HL-60 (cell line): ENCODE results near the gene SPRR2D.

Source experiments
- DNase-seq, 2 experiments: peaks; one replicate each; pipeline ENCODE4 v3.0.0-alpha.2; 2010 to 2020; ENCODE audit warnings: low read depth in 1 of 2, low spot score in 1 of 2
- H3K27ac ChIP-seq: fragments of 250-450 bp; sonication (Bioruptor Pico); replicated peaks from 2 replicates; pipeline ENCODE4 v1.5.1; 2020; ENCODE audit warnings: mild to moderate bottlenecking, moderate library complexity
- H3K27me3 ChIP-seq: fragments of 250-450 bp; sonication (Bioruptor Pico); 2 replicates; pipeline ENCODE4 v1.5.1; 2021; ENCODE audit warnings: mild to moderate bottlenecking, moderate library complexity; ENCODE audit not compliant: insufficient read depth, poor library complexity, severe bottlenecking
- H3K4me3 ChIP-seq: replicated peaks from 2 replicates; pipeline ENCODE4 v1.5.1; 2011; ENCODE audit warnings: mild to moderate bottlenecking, control low read depth, low read length; ENCODE audit not compliant: insufficient read depth
- GABPA ChIP-seq: IDR thresholded peaks from 2 replicates; pipeline ENCODE4 v1.6.1; 2012; ENCODE audit warnings: low read depth
- POLR2AphosphoS5 ChIP-seq: IDR thresholded peaks from 2 replicates; pipeline ENCODE4 v1.6.1; 2012; ENCODE audit warnings: low read depth
- SPI1 ChIP-seq: IDR thresholded peaks from 2 replicates; pipeline ENCODE4 v1.6.1; 2012; ENCODE audit warnings: low read depth, mild to moderate bottlenecking, borderline replicate concordance
- long read RNA-seq: library from polyadenylated mRNA; unstranded; transcript quantifications from one replicate; pipeline ENCODE4 v2.0.0, GENCODE V29; 2020
- TF ChIP-seq, protein P1 (sequence below): IDR thresholded peaks from one replicate; pipeline ENCODE4 v1.5.1; 2011; ENCODE audit warnings: low read length, control low read depth, inconsistent platforms; ENCODE audit not compliant: insufficient read depth
- TF ChIP-seq, protein P2 (sequence below): IDR thresholded peaks from 2 replicates; pipeline ENCODE4 v1.6.1; 2012; ENCODE audit warnings: low read depth; ENCODE audit not compliant: insufficient replicate concordance

Gene SPRR2D
- long read RNA-seq: 0 reads

DNA sequence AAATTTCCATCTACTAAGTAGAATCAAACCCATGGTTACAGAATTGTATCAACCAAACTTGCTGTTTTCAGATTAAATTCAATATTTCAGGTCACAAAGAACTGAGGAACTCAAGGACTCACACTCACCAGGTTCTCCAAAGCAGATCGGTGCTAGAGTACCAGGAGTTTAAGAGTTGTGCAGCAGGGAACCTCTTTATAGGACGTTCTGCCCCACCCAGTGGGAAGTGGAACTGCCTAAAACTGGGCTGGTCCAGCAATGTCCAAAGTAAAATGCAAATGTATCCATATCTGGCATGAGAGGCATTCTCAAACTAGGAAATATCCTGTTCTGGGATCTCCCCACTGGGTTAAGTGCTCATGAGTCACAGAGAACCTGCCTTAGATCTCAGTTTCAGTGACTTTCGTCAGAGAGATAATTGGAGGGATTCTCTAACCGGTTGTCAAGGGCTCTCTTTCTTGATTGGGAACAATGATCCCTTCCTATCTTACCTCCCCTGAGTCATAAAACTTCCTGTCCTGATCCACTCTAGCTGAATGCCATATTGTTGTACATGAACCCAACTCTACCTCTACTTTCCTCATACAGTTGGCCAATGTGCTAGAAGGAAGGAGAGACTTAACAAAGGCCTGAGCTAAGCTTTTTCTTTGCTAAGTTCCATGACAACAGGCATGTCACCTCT, at the start of gene SPRR2D:
SPRR2D (minus strand) TSS at position 171 of the 682 bp plus-strand sequence. CDS start 774 bp downstream, outside the sequence.
- DNase-seq: no peak
- TF ChIP-seq SPI1 (no peak), GABPA (no peak), POLR2AphosphoS5 (no peak)
- TF ChIP-seq, protein P1, sequence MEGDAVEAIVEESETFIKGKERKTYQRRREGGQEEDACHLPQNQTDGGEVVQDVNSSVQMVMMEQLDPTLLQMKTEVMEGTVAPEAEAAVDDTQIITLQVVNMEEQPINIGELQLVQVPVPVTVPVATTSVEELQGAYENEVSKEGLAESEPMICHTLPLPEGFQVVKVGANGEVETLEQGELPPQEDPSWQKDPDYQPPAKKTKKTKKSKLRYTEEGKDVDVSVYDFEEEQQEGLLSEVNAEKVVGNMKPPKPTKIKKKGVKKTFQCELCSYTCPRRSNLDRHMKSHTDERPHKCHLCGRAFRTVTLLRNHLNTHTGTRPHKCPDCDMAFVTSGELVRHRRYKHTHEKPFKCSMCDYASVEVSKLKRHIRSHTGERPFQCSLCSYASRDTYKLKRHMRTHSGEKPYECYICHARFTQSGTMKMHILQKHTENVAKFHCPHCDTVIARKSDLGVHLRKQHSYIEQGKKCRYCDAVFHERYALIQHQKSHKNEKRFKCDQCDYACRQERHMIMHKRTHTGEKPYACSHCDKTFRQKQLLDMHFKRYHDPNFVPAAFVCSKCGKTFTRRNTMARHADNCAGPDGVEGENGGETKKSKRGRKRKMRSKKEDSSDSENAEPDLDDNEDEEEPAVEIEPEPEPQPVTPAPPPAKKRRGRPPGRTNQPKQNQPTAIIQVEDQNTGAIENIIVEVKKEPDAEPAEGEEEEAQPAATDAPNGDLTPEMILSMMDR: no peak
- TF ChIP-seq, protein P2, sequence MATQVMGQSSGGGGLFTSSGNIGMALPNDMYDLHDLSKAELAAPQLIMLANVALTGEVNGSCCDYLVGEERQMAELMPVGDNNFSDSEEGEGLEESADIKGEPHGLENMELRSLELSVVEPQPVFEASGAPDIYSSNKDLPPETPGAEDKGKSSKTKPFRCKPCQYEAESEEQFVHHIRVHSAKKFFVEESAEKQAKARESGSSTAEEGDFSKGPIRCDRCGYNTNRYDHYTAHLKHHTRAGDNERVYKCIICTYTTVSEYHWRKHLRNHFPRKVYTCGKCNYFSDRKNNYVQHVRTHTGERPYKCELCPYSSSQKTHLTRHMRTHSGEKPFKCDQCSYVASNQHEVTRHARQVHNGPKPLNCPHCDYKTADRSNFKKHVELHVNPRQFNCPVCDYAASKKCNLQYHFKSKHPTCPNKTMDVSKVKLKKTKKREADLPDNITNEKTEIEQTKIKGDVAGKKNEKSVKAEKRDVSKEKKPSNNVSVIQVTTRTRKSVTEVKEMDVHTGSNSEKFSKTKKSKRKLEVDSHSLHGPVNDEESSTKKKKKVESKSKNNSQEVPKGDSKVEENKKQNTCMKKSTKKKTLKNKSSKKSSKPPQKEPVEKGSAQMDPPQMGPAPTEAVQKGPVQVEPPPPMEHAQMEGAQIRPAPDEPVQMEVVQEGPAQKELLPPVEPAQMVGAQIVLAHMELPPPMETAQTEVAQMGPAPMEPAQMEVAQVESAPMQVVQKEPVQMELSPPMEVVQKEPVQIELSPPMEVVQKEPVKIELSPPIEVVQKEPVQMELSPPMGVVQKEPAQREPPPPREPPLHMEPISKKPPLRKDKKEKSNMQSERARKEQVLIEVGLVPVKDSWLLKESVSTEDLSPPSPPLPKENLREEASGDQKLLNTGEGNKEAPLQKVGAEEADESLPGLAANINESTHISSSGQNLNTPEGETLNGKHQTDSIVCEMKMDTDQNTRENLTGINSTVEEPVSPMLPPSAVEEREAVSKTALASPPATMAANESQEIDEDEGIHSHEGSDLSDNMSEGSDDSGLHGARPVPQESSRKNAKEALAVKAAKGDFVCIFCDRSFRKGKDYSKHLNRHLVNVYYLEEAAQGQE: no peak
- H3K4me3 ChIP-seq: no peak within 1 kb of the TSS
- H3K27me3 ChIP-seq: peaks cover 3% of the 10 kb centered on the region
- no peak within 1 kb of the TSS for H3K27ac ChIP-seq

DNA sequence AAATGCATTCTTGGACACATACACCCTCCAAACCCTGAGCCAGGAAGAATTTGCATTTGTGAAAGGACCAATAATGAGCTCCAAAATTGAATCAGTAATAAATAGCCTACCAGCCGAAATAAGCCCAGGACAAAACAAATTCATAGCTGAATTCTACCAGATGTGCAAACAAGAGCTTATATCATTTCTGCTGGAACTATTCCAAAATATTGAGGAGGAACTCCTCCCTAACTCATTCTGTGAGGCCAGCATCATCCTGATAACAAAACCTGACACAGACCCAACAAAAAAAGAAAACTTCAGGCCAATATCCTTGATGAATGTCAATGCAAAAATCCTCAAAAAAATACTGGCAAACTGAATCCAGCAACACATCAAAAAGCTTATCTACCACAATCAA, 46.7 kb upstream of the SPRR2D start:
- Histone ChIP-seq H3K27ac (no peak overlapping the region), H3K4me3 (no peak overlapping the region), H3K27me3 (no peaks in the 10 kb centered on the region)
- no peak for TF ChIP-seq POLR2AphosphoS5
- no peak for TF ChIP-seq SPI1
- TF ChIP-seq, protein P1: no peak
- no peak for DNase-seq

DNA sequence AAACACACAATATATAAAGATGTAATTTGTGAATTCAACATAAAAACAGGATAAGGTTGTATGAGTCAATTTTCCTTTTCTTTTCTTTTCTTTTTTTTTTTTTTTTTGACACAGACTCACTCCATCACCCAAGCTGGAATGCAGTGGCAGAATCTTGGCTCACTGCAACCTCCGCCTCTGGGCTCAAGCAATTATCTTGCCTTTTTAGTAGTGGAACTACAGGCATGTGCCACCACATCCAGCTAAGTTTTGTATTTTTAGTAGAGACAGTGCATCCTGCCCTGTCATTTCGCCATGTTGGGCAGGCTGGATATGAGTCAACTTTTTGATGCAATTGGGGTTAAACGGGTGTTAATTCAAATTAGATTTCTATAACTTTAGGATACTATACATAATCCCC, 40.8 kb upstream of the SPRR2D start:
- no peak overlapping the region for H3K27ac ChIP-seq
- H3K4me3 ChIP-seq: no peak overlapping the region
- no peaks in the 10 kb centered on the region for H3K27me3 ChIP-seq
- DNase-seq: no peak
- TF ChIP-seq POLR2AphosphoS5 (no peak), GABPA (no peak), SPI1 (no peak)
- TF ChIP-seq, protein P2: no peak
- TF ChIP-seq, protein P1: no peak
